Right kidney (tissue), 1 donor: ENCODE data around the gene ARHGAP22.

Source experiments
- DNase-seq: peaks from one replicate; pipeline ENCODE4 v3.0.0-alpha.2; 2016

Gene ARHGAP22

DNA sequence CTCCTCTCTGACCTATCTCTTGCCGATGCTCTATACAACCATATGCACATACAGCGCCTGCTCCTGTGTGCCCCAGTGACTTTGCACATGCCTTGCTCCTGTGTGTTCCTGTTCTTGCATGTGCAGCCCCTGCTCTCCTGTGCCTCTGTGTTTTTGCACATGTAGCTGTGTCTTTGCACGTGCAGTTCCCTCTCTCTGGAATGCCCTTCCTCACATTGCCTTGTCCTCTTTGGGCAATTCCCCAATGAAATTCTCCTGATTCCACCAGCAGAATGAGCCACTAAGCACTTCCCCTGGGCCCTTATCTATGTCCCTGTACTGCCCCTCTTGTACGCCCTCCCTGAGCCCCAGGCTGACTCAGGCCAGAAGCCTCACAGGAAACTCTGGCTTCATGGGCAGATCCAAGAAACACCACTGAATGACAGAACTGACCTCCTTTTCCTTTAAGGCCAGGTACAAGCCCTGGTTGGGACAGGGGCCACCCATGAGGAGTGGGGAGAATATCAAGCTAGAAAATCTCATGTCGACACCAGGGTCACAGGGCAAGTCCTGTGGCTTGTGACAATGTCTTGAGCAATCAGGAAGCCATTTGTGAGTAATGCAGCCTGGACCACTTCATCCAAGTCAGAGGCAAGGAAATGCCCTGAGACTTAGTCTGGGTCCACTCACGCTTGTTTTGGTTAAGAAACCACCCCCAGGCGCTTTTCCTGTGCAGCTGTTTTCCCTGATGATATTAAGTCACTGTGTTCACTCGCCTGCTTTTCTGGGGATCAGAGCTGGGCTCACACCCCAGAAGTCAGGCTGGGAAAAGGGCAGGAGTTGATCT, 1.9 kb upstream of the ARHGAP22 start:
- DNase-seq, result no peak

DNA sequence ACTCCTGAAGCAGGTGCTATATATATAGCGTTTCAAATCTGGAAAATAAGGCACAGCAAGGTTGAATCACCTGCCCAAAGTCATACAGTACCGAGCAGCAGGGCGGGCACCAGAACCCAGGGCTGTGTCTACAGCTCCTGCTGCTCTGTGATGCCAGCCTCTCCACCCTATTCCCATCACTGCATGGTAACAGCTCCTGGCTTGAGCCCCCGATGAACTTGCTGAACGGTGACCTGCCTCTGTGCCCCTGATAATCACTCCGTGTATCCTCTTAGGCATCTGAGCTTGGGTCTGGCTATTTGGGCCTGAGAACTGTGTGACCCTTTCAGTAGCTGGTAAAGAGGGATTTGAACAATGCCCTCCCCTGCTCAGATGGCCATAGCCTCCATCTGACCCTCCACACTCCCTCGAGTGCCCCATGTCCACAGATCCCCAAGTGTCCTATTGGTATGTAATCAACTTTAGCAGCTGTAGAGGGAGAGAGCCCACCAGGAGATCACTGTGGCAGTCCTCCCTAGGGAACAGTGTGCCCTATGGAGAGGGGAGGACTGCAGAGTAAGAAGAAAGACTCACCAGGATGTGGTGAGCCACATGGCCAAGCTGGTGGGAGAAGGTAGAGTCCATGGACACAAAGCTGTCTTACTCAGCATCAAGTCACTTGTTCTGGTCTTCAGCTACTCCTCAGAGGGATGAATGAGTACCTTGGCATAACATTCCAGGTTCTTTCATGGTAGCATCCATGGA, 1.1 kb upstream of the ARHGAP22 start:
- DNase-seq, result no peak

DNA sequence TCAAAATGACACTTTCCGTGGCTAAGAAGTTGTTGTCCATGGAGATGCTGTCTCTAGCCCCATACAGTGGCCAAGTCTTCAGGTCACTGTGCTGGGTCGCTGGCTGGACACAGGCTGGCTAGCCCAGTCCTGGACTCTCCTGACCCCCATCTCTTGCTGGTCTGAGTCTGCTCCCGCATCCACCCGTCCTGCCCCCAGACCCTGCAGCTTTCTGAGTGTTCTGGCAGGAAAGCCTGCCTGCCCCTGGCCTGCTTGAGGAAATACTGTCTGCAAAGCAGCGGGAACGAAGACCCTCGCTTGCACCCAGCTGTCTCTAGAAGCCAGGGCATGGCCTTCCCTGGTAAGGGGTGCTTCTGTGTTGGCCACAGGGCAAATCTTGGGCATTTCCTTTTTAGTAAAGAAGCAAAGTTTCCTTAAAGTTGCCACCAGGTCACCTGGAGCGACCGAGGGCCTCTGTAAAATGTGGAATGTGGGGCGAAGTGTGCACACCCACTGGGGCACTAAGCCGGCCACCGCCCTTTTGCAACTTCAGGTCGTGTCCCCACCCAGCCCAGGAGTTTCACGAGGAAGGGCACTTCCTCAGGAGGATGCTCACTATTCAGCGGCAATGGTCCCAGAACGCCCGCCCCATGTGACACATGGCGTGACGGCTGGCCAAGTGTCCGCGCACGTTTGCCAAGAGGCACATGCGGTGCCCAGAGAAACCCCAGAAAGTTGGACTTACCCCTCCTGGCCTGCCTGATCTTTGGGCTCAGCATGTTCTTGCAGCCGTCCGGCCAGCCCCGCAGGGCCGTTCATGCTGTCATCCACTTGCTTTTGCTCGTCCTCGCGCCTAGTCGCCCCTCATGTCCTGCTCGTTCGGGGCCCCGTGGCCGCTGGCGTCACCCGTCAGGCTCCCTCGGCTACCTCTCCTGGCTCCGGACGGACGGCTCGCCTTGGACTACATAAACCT, 558 bp downstream of the ARHGAP22 start:
- DNase-seq, result peak; percentile 56

DNA sequence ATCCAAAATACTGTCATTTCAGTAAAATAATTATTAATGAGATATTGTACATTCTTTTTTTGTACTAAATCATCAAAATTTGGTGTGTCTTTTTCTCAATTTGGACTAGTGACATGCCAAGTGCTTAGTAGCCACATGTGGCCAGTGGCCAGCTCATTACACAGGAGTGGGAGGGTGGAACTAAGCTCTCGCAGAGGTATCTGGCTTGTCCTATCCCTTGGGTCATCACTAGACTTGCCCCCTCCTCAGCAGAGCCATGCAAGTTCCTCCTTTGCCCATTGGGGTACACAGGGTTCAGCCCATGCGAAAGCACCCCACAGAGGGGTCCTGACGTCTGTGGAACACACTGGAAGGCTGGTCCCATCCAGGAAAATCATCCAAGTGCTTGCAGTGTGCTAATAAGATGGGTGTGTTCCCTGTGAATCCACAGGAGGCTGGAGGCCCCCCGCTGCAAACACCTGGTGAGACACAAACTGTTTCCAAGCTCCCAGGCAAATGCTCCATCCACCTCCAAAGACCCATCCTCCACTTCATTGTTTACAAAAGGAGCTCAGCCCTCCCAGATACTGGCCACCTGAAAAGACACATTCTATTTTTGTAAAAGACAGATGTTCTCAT, 1.3 kb downstream of the ARHGAP22 start:
- DNase-seq, result no peak

DNA sequence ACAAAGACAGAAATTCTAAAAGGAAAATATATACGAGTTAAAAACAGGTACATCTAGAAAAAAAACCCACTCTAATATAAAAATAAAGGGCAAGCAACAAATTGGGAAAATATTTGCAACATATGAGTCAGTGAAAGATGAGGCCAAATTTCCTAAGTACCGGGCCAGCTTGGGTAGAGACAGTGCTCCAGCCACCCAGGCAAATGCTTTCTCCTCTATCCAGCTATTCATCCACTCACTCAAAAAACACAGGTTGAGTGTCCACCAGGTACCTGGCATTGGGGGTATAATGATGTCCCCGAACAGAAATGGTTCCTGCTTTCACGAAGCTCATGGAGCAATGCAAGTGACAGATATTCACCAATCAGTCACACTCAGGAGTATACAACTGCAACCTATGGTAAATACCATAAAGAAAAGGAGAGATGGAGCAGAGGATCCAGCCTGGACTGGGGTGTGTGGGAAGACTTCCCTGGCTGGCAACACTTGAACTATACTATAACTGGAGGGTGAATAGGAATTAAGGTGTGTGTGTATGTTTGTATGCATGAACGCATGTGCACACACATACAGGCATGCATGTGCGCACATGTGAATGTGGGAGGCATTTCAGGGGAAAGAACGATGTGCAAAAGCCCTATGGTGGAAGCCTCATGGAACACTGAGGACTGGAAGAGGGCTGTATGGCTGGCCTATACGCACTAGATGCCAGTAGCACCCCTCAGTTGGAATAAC, 2.3 kb downstream of the ARHGAP22 start:
- DNase-seq, result no peak

DNA sequence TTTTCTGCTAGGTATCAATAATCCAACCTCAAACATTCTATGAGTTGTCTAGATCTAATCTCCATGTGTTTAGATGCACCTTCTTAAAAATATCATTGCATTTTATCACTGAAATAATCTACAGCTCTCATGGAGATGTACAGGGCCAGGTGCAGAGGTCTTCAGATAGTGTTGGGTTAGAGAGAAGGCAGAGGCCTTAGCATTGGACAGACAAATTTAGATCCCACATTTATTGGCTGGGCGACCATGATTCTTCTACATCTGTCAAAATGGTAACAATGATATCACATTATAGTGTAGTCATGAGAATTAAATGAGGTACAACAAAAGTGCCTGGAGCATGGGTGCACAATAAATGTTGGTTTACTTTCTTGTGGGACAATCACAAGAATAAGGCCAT, 3.1 kb downstream of the ARHGAP22 start:
- no peak for DNase-seq

DNA sequence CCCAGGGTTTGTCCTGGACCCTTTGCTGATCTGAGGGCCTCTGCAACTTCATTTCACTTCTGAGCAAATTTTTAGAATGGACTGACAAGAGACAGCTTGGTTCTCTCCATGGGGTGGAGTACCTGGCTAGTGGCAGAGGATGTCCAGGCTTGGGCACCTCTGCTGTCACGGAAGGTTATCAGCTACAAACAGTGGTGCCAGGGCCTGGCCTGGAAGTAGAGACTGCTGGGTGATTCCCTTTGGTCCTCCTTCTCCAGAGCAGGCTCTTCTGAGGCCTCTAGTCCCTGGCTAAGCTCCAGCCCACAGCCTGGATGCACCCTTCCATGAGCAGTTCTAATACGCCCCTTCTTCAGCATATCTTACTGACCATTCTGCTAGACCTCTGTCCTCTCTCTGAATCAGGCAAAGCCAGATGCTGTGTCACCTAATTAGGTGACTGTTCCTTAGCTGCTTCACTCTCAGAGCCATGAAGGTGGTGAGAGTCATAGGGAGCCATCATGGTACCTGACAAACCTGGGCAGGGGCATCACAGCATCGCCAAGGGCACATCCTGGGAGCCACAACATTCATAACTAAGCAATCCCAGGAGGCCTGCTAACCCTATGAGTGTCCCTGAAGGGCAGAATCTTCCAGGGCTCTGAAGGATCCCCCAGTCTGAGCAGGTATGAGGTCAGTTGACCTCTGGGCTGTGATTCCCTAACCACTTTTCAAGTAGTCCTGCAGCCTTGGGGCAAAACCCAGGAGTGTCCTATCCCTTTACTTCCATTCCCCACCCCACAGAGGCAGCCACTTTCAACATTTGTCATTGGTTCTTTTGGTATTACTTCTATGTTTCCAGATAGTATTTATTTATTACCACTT, 4.0 kb downstream of the ARHGAP22 start:
- no peak for DNase-seq

DNA sequence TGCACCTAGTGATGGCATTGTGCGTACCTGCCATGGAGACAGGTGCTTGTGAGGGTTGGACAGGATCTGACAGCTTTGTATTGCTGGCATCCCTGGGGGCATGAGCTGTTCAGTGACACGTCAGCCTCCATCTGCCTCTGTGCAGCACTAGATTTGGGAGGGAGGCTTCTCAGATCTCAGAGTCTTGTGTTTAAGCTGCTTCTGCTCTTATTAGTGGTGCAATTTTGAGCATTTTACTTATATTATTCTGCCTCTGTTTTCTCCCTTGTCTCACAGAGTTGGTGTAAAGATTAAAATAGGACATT, 5.1 kb downstream of the ARHGAP22 start:
- DNase-seq, result no peak

DNA sequence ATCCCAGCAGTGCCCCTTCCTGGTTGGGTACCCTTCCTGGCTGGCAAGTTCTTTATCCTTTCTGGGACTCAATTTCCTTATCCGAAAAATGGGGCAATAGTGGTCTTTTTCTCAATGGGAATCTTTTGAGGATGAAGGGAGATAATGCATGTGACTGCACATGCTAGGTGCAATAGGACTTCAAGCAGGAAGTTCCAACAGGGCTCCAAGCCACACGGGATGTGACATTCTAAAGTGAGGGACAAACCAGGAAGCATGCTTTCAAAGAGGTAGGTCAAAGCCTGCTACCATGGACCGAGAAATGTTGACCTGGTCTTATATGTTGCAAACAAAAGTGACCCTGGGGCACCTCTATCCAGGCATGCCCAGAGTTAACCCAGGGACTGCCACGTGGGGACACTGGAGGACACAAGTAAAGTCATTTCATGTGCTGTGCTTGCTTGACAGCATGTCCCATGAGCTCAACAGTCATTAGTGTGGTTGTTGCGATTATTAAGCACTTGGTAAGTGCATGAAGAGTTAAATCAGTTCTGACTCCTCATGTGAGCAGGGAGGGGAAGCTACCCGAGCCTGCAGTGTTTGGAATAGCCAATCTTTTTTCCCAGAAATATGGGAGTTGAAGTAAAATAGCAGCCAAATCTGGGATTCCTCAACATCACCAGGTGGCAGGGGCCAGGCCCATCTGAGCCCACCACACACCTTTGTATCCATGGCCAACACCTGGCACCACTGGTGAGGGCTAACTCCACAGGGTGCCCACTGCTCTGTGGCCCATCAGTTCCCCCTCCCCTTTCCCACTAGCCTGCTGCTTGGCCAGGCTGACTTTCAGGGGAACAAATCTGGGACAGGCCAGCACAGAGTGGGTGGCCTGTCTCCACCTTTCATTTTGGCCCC, 5.7 kb downstream of the ARHGAP22 start:
- no peak for DNase-seq

DNA sequence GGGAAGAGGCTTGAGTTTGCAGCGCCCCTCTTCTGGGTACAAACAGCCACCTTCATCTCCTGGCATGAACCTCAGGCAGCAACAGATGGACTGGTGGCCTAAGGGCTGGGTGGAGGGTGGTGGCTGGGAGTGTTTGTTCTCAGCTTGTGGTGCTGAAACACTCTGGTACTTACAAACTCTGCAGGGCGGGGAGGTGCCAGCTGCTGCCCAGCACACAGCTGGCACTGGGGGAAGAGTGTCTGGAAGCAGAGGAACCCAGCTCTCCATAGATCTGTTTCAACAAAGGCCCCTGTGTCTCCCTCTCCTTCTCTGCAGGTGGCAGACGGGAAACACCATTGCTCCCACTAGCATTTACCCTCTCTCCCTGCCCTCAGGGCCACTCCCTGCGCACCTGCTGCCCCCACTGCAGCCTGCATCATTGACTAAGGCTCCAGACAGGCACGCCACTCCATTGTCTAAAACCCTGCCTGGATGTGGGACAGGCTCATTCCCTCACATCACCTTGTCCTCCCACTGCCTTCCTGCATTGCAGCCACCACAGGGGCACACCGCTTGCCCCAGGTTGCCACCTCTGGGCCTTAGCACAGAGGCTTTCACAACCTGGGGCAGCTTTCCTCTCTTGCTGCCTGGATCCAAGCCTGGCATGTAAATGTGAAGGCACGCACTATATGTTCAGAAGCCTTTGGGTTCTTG, 6.5 kb downstream of the ARHGAP22 start:
- DNase-seq, result no peak

DNA sequence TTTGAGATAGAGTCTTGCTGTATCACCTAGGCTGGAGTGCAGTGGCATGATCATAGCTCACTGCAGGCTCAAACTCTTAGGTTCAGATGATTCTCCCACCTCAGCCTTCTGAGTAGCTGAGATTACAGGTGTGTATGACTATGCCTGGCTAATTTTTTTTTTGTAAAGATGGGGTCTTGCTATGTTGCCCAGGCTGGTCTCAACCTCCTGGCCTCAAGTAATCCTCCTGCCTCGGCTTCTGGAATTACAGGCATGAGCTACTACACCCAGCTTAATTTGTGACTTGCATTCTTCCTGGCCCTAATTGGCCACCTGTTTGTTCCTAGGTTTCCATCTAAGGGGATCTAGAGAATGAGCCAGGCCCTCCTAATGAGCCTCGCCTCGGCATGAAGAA, 9.3 kb downstream of the ARHGAP22 start:
- DNase-seq, result no peak

DNA sequence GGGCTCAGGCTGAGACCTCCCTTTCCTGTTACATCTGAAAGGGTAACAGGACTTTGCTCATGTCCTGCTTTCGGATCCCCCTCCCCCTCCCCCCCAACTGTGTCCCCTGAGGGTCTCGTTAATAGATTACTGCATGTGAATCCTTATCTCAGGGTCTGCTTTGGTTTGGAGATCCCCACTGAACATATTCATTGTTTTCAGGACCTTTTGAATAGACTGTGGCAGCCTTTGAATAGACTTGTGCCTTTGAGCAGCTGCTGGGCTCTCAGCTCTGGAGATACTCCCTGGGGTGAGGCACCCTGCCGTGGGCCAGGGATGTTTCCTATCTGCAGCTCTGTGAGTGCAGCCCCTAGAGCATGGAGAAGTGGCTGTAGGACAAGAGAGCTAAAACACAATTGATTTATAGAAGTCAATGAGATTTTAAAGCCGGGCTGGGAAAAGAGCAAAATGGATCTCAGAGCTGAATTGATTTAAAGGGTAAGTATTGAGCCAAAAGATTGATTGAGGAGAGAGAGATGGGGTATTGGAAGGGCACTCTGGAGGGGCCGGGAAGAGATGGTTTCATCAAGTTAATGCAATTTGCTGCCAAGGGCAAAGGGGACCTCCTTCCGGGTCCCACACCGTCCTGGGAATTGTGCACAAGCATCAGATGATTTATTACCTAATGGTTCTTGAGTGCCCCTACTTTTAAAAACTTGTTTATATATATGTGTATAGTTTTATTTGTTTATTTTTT, 9.9 kb downstream of the ARHGAP22 start:
- DNase-seq, result no peak

DNA sequence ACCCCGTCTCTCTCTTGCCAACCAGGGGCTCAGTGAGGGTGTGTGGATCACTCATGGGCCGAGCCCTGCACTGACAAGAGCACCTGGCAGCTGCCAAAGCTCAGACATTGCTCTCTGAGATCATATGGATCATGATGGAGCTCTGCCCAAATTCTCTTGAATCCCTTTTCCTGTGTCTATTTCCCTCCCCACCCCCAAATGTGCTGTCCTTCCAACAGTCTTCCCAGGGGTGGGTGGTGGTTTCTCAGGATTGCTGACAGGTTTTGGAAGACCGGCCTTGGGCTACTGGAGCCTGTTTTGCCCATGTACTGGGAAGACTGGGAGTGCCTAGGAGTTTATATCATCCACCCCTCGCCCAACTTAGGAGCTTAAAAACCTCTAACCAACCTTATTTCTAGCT, 10.5 kb downstream of the ARHGAP22 start:
- DNase-seq, result no peak

DNA sequence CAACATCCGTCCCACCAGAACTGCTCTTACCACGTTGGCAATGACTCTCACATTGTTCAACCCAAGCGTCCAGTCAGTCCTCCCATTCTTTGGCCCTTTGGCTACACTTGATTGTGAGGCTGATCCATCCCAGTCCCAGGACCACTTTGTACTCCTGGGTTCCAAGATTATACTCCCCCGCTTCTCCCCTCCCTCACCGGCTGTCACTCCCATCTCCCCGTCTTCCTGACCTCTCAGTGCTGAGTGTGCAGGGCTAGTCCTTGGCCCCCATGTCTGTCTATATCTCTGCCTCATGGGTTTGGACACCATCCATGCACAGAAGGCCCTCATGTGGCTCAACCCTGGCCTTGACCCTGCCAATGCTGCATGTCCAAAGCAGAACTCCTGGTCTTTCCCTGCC, 12.5 kb downstream of the ARHGAP22 start:
- DNase-seq, result no peak

DNA sequence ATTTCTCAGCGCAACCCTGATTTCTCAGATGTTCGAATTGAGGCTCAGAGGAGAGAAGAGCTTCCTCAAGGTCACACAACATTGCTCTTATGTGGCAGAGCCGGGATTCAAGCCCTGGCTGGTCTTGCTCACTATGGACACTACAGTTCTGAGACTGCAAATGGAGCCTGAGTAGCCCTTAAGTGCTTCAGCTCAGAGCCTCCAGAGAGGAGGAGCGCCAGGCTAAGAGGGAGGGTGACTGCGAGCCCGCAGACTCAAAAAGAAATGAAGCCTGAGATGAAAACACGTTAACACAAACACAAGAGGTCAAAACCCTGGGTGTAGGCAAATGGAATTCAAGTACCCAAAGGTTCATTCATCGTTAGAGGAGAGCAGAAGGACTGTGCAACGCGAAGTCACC, 13.9 kb downstream of the ARHGAP22 start:
- no peak for DNase-seq

DNA sequence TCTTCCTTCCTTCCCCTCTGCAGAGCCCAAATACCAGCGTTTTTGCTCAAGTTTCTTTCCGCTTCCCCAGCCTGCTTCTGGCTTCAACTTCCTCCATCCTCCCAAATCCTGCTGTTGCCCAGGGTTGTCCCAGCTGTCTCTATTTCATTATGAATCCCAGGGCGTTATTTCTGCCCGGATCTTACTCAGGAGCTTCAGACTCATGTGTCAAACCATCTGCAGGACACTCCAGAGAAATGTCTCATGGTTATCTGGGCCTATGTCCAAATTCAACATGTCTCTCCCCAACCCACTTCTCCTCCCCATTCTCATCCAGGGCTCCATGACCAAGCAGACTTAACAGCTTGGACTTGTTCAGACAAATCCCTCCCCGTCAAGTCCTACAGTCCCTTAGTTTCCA, 15.6 kb downstream of the ARHGAP22 start:
- no peak for DNase-seq

DNA sequence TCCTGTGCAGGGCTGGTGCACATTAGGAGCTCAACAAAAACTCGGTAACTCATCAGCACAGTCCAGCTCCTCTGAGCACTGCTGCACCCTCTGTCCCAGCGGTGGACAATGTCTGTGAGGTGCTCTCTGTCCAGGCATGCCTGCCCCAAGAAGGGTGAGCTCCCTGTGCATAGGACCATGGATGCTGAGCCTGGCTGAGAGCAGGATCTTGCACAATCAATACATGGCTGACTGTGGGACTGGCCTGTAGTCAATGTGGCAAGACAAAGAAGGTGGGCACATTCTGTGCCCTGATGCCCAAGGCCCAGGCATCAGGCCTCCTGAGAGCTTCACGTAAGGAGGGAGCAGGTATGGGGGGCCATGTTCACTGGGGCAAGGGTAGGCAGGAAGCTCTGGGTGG, 17.1 kb downstream of the ARHGAP22 start:
- no peak for DNase-seq

DNA sequence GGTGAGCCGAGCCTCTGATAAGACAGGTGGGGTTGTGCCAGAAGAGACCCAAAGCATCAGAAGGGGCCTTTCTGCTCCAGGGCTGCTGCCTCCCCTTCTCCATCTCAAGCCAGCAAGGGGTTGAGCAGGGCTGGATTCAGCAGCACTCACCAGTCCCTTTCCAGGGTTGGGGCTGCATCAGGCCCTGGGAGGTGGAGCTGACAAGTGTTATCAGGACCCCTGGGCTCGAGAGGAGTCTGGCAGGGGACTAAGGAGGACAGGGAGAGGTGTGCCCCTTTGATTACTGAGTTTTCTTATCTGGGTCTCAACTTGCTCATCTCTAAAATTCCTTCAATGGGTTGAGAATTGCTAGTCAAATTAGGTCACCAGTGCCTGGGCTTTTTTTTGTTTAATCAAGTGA, 17.8 kb downstream of the ARHGAP22 start:
- no peak for DNase-seq
